Hepatocyte (in vitro differentiated cells): ENCODE results near the gene CCDC8. TPM values are rescaled to one million over a fixed set of nuclear protein-coding genes. Genes with fewer than 3 reads are reported as not detected.
A peak's percentile ranks its signal among the peaks of the same experiment; 100 is the strongest.

Experiments used
- DNase-seq: peaks from one replicate; pipeline ENCODE4 v3.0.0-alpha.2; 2016; ENCODE audit warnings: low spot score
- H2AFZ ChIP-seq: fragments of 200-600 bp; sonication (generic); 2 replicates; pipeline ENCODE4 v1.6.0; 2016; ENCODE audit warnings: antibody characterized with exemption, mild to moderate bottlenecking
- H3K27ac ChIP-seq: fragments of 200-600 bp; sonication (generic); 2 replicates; pipeline ENCODE4 v1.5.1; 2016; ENCODE audit warnings: mild to moderate bottlenecking
- H3K27me3 ChIP-seq: fragments of 200-600 bp; sonication (generic); 2 replicates; pipeline ENCODE4 v1.6.1; 2016
- H3K36me3 ChIP-seq: fragments of 200-600 bp; sonication (generic); replicated peaks from 2 replicates; pipeline ENCODE4 v1.5.1; 2016; ENCODE audit warnings: low read depth; ENCODE audit not compliant: insufficient read depth
- H3K4me1 ChIP-seq: fragments of 200-600 bp; sonication (generic); 2 replicates; pipeline ENCODE4 v1.5.1; 2016; ENCODE audit warnings: mild to moderate bottlenecking, moderate library complexity; ENCODE audit not compliant: insufficient read depth
- H3K4me2 ChIP-seq: fragments of 200-600 bp; sonication (generic); 2 replicates; pipeline ENCODE4 v1.6.0; 2016
- H3K4me3 ChIP-seq: fragments of 200-600 bp; sonication (generic); 2 replicates; pipeline ENCODE4 v1.5.1; 2016; ENCODE audit warnings: mild to moderate bottlenecking
- H3K79me2 ChIP-seq: fragments of 200-600 bp; sonication (generic); 2 replicates; pipeline ENCODE4 v1.6.0; 2017; ENCODE audit warnings: mild to moderate bottlenecking
- H3K9me2 ChIP-seq: fragments of 200-600 bp; sonication (generic); replicated peaks from 2 replicates; pipeline ENCODE4 v1.6.0; 2017; ENCODE audit warnings: mild to moderate bottlenecking; ENCODE audit not compliant: insufficient read depth
- H3K9me3 ChIP-seq: fragments of 200-600 bp; sonication (generic); 2 replicates; pipeline ENCODE4 v1.5.1; 2016; ENCODE audit warnings: low read depth, mild to moderate bottlenecking
- H4K20me1 ChIP-seq: fragments of 200-600 bp; sonication (generic); 2 replicates; pipeline ENCODE4 v1.6.0; 2016; ENCODE audit warnings: mild to moderate bottlenecking; ENCODE audit not compliant: insufficient read depth, poor library complexity, severe bottlenecking
- EZH2 ChIP-seq: fragments of 200-600 bp; sonication (generic); IDR thresholded peaks from 2 replicates; pipeline ENCODE4 v1.6.1; 2016; ENCODE audit warnings: antibody characterized with exemption, mild to moderate bottlenecking, borderline replicate concordance
- EZH2phosphoT487 ChIP-seq: fragments of 200-600 bp; sonication (generic); IDR thresholded peaks from one replicate; pipeline ENCODE4 v1.6.1; 2018; ENCODE audit warnings: antibody characterized with exemption, mild to moderate bottlenecking, low read depth, moderate library complexity; ENCODE audit not compliant: unreplicated experiment, severe bottlenecking
- WGBS: methylation state at CpG from one replicate; pipeline ENCODE4 v1.1.6; 2016; ENCODE audit warnings: low lambda C conversion rate; ENCODE audit errors: missing lambda C conversion rate; 5-methylcytosine and 5-hydroxymethylcytosine counted together
- polyA plus RNA-seq: library from polyadenylated mRNA; unstranded; fragments of >200 nt; fragmentation: Nextera tagmentation; extraction: Ambion mirVana; gene quantifications from 2 replicates; pipeline ENCODE4 v1.2.1, GENCODE V29; 2016
- total RNA-seq: library from RNA; depleted of rRNA; stranded (reverse); fragments of >200 nt; gene quantifications from 2 replicates; pipeline ENCODE4 v1.2.3, GENCODE V29; 2014
- TF ChIP-seq, protein P1 (sequence below): fragments of 200-600 bp; sonication (generic); IDR thresholded peaks from 2 replicates; pipeline ENCODE4 v1.5.1; 2016; ENCODE audit warnings: antibody characterized with exemption, mild to moderate bottlenecking; ENCODE audit not compliant: poor library complexity

The CCDC8 gene
- total and polyA plus RNA-seq, 2 experiments from 2014 or later: 51.7 to 55.9 TPM

GRCh38 chr19:46412650-46413261 lies 608 bp downstream of the CCDC8 start:
- TF ChIP-seq, protein P1, sequence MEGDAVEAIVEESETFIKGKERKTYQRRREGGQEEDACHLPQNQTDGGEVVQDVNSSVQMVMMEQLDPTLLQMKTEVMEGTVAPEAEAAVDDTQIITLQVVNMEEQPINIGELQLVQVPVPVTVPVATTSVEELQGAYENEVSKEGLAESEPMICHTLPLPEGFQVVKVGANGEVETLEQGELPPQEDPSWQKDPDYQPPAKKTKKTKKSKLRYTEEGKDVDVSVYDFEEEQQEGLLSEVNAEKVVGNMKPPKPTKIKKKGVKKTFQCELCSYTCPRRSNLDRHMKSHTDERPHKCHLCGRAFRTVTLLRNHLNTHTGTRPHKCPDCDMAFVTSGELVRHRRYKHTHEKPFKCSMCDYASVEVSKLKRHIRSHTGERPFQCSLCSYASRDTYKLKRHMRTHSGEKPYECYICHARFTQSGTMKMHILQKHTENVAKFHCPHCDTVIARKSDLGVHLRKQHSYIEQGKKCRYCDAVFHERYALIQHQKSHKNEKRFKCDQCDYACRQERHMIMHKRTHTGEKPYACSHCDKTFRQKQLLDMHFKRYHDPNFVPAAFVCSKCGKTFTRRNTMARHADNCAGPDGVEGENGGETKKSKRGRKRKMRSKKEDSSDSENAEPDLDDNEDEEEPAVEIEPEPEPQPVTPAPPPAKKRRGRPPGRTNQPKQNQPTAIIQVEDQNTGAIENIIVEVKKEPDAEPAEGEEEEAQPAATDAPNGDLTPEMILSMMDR: no peak
- no peak for TF ChIP-seq EZH2
- no peak for TF ChIP-seq EZH2phosphoT487
- 4% methylated on average over 28 of the region's 29 CpGs for WGBS
- peaks cover 35% of the 10 kb centered on the region for H3K79me2 ChIP-seq
- H3K27ac ChIP-seq: peak overlapping the region; percentile 94
- no peaks in the 10 kb centered on the region for H3K27me3 ChIP-seq
- peaks cover 21% of the 10 kb centered on the region for H4K20me1 ChIP-seq
- no peaks in the 10 kb centered on the region for H3K9me2 ChIP-seq
- H3K36me3 ChIP-seq: no peaks in the 10 kb centered on the region
- DNase-seq: no peak
- peak overlapping the region; percentile 95 for H3K4me2 ChIP-seq
- H3K4me3 ChIP-seq: peak overlapping the region; percentile 77
- peaks cover 59% of the 10 kb centered on the region for H3K4me1 ChIP-seq
- H2AFZ ChIP-seq: peak overlapping the region; percentile 28
- no peaks in the 10 kb centered on the region for H3K9me3 ChIP-seq

GRCh38 chr19:46411925-46412649 lies 1.3 kb downstream of the CCDC8 start:
- DNase-seq: peak; percentile 40
- TF ChIP-seq, protein P1: no peak
- TF ChIP-seq EZH2phosphoT487: no peak
- no peak for TF ChIP-seq EZH2
- H3K4me1 ChIP-seq: peaks cover 65% of the 10 kb centered on the region
- peak overlapping the region; percentile 77 for H3K4me3 ChIP-seq
- no peaks in the 10 kb centered on the region for H3K9me3 ChIP-seq
- peak overlapping the region; percentile 94 for H3K27ac ChIP-seq
- no peaks in the 10 kb centered on the region for H3K36me3 ChIP-seq
- no peaks in the 10 kb centered on the region for H3K27me3 ChIP-seq
- H2AFZ ChIP-seq: no peak overlapping the region
- peak overlapping the region; percentile 95 for H3K4me2 ChIP-seq
- peaks cover 39% of the 10 kb centered on the region for H3K79me2 ChIP-seq
- no peaks in the 10 kb centered on the region for H3K9me2 ChIP-seq
- peaks cover 21% of the 10 kb centered on the region for H4K20me1 ChIP-seq
- 10% methylated on average over 42 of the region's 54 CpGs for WGBS

GRCh38 chr19:46411088-46411924 lies 2.1 kb downstream of the CCDC8 start:
- DNase-seq: peak; percentile 4

More at GRCh38 chr19:46411088-46411924, 2.1 kb downstream of the CCDC8 start:
- Histone ChIP-seq H3K79me2 (peaks cover 39% of the 10 kb centered on the region), H3K27ac (peak overlapping the region; percentile 94), H2AFZ (no peak overlapping the region), H3K4me3 (peak overlapping the region; percentile 77), H3K4me2 (peak overlapping the region; percentile 95), H3K9me3 (no peaks in the 10 kb centered on the region), H4K20me1 (peaks cover 21% of the 10 kb centered on the region), H3K36me3 (no peaks in the 10 kb centered on the region), H3K4me1 (peaks cover 63% of the 10 kb centered on the region), H3K9me2 (no peaks in the 10 kb centered on the region), H3K27me3 (no peaks in the 10 kb centered on the region)
- WGBS: 72% methylated on average over 13 of the region's 13 CpGs
- TF ChIP-seq EZH2phosphoT487 (no peak), EZH2 (no peak)
- TF ChIP-seq, protein P1: no peak
